SU-DHL-6 (cell line): ENCODE measurements around the gene VAC14.

ENCODE experiments used
- CTCF ChIP-seq: fragments of 200-600 bp; sonication (generic); IDR thresholded peaks from one replicate; pipeline ENCODE4 v1.5.1; 2017; ENCODE audit warnings: antibody characterized with exemption, mild to moderate bottlenecking, low read length, moderate library complexity; ENCODE audit not compliant: insufficient read depth, poor library complexity, severe bottlenecking
- EZH2phosphoT487 ChIP-seq: fragments of 200-600 bp; sonication (generic), shearing (Covaris generic); conservative IDR thresholded peaks from 2 replicates; pipeline ENCODE4 v1.6.1; 2018; ENCODE audit warnings: mild to moderate bottlenecking, antibody characterized with exemption, low read length, moderate library complexity, mixed read lengths

GRCh38 chr16:70766176-70766575 lies 34.8 kb downstream of the VAC14 start:
- TF ChIP-seq CTCF, result no peak
- TF ChIP-seq EZH2phosphoT487, result no peak
